HG03025 (cell line): Measurements from ENCODE around the gene UBALD2.
"Not testable (repeated sequence)": the region's sequence is repeated elsewhere in the genome, so short reads cannot be mapped to it uniquely, and the experiment has no call there.

Experiments used
- ATAC-seq: cut with Tn5 transposase; IDR thresholded peaks from one replicate; pipeline ENCODE4 v1.9.1; 2021; ENCODE audit warnings: mild to moderate bottlenecking, moderate library complexity; ENCODE audit not compliant: unreplicated experiment, low FRiP score

UBALD2 gene

DNA sequence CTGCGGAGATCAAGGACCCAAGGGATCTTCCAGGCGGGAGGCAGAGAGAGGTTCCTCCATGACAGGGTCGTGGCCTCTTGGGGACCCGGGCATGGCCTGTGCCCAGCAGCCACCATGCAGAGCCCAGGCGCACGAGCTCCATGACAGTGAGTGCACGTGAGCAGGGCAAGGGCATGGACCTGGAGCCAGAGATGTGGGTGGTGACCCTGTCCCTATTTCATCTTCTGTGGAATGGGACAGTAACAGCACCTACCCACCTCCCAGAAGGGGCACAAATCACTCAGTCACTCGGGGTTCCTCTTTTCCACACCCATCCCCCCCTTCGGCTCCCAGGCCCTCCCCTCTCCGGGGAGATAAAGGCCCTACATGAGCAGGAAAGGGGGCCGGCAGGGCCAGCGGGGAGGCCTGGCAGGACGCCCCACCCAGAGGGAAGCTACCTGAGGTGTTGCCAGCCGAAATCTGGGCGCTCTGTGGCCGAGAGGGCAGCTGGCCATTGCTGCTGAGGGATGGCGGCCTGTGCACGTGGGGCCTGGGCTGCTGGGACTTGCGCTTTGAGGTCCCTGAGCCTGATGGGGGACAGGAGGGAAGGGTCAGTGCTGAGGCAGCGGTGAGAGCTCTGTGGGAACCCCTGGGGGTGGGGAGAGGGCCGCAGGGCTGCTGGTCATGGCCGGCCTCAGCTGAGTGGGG lies 10.4 kb downstream of the UBALD2 start:
- no peak for ATAC-seq

DNA sequence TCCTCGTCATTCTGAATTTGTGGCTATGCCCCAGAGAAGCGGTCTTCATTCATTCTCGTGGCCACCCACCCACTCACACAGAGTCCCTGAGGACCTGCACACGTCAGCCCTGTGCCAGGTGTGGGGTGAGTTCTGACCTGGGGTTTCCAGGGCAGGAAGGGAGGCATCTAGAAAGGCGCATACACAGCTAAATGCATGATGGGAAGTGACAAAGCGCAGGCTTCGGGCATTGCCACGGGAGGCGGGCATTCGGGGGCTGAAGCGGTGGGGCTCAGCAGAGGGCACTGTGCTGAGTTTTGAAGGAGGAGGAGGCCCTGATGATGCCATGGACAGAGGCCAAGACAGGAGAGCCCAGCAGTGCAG lies 10.9 kb downstream of the UBALD2 start:
- no peak for ATAC-seq

DNA sequence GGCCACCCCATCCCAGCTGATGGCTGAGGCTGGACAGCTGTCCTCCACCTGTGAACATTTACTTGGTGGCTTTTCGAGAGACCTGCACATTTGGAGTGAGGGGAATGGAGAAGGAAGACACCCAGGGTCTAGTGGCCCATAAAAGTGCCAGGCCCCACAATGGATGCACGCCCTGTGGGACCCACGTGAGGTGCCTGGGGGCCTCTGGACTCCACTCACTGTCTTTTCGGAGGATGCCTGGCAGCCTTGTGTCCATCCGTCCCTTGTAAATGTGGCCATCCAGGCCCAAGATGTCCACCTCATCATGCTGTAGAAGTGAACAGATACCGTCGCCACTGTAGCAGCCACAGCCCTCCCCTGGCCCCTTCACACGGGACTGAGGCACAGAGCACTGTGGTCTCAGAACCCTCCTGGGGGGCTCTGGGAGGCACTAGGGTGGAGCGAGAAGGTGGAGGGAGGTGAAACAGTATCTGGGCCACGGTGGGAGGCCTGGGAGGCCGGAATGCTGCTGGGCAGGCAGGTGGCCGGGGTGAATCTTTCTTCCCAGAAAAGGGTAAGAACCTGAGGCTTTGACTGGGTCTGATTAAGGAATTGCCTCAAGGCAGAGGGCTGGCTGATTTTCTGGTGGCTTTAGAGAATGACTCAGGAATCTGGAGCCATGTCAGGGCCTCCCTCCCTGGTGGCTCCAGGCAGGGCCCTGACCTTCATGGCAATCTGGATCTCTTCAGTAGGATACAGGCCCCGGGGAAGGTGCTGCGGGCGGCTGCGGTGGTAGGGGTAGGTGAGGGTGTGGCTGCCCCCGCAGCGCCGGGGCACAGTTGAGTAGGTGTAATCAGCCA lies 11.5 kb downstream of the UBALD2 start:
- ATAC-seq: no peak

DNA sequence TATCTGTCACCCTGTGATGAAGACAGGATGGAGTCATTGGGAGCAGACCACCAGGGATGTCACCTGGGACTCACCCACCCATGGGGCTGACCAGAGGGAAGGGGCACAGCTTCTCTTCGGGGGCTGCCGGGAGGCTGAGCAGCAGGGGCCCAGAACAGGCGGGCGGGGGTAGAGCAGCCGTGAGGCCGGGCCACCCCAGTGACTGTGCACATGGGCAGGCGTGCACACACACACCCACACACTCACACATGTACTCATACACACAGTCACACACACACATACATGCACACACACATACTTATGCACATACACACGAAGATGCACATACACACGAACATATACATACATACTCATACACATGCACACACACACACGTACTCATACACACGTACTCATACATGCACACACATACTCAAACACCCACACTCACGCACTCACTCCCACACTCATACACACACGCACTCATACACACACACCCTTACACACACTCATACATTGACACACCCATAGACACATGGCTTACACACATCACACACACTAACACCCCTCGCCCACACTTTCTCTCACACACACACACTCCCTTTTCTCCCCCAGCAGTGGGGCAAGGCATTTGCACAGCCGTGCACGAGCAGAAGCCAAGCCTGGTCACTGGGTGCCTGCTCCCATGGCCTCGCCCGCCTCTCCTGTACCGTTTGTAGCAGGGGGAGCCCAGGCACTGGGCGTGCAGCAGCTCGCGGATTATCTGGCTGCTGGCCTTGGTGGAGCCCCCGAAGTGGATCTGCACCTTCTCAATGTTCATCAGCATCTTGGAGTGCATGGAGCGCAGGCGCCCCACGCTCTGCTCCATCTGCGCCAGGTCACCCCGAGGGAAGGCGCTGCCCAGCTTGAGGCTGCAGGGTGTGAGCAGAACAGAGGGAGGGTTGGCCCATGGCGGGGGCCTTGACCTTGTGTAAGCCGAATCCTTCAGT lies 12.4 kb downstream of the UBALD2 start:
- no peak for ATAC-seq

DNA sequence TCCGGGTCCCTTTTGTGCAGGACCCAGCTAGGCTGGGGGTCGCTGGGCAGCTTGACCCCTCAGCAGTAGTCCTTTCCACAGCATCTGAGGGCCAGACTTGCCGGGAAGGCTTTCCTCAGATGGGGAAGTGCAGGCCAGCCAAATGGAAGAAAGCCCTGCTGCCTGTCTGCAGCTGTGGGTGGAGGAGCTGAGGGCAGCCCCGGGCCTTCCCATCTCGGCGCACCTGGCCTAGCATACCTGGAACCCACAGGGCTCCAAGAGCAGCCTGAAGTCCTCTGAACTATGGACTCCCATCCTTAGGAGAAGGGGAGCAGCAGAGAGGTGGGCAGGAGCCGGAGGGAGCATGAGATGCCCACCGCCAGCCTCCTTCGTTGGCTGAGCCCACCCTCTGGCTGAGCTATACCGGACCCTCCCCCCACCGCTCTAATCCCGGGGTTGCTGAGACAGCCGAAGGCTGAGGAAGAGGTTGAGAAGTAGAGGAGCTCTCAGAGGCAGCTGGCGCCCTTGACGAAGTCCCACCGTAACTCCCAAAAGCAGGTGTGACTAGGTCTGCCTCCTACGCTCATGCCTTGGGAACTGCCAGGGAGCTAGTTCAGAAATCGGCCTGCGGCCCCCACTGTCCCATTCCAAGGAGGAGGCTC lies 13.2 kb downstream of the UBALD2 start:
- no peak for ATAC-seq

DNA sequence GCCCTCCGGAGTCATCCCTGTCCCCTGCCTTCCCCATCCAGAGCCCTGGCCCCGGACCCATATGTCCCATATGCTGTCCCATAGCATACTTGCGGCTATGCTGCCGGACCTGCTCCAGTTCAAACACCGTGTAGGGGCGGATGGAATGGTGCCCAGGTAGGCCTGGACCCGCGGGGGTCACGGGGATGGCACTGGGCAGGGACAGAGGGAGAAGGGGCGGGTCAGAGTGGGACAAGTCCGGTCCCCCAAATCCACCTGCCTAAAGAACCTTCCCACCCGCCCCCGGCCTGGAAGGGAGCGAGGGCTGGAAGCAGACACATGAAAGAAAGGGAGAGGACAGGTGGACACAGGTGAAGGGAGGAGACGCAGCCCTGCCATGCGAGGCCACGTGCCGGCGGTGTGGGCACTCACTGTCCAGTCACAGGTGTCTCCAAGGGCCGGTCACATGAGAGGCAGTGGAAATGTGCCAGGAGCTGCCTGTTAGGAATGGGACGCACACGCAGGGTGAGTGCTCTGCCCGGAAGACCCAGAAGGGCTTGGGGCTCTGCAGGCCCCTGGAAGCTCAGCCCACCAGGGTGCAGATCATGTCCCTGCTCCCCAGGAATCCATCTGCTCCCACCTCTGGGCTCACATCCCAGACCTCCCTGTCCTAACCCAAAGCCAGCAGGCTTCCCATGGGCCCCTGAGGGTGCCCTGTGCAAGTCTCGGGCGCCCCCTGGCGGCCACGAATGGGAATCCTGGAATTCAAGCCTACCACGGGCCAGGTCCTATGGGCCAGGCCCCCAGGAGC lies 14.0 kb downstream of the UBALD2 start:
- ATAC-seq: no peak

DNA sequence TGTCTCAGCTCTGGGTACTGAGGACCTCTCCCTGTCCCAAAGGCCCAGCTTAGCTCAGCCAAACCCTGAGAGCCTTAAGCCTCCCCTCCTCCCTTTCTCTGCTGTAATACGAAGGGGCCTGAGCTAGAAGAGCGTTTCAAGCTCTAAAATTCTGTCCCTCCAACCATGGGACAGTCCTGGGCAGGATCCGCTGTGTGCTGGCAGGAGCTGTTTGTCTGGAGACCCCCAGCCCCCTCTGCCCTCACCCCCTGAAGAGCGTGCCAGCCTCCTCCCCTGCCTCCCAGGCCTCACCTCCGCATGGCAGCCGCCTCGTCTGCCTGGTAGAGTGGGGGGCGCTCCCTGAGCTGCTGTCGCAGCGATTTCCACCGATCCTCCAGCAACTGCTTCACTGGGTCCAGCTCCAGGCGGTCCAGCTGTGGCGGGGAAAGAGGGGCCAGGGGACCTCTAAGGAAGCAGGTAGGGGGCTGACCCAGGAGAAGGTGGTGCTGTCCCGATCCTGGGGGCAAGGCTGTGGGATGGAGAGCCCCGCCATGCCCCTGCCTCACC lies 14.7 kb downstream of the UBALD2 start:
- ATAC-seq: no peak

DNA sequence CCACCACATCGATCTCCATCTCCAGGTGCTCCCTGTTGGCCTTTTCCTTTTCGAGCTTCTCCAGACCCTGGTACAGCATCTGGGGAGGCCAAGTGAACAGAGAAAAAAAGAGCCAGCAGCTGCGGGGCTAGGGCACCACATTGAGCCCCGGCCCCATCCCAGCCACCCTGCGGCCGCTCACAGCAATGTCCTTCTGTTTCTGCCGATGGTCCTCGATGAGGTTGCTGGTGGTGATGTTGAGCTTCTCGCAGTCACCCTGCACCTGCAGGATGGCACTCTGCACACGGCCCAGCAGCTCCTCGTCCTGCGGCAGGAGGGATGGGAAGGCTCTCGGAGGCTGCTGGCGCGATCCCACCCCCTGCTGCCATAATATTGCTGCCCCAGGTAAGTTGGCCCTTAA lies 15.5 kb downstream of the UBALD2 start:
- ATAC-seq: no peak

DNA sequence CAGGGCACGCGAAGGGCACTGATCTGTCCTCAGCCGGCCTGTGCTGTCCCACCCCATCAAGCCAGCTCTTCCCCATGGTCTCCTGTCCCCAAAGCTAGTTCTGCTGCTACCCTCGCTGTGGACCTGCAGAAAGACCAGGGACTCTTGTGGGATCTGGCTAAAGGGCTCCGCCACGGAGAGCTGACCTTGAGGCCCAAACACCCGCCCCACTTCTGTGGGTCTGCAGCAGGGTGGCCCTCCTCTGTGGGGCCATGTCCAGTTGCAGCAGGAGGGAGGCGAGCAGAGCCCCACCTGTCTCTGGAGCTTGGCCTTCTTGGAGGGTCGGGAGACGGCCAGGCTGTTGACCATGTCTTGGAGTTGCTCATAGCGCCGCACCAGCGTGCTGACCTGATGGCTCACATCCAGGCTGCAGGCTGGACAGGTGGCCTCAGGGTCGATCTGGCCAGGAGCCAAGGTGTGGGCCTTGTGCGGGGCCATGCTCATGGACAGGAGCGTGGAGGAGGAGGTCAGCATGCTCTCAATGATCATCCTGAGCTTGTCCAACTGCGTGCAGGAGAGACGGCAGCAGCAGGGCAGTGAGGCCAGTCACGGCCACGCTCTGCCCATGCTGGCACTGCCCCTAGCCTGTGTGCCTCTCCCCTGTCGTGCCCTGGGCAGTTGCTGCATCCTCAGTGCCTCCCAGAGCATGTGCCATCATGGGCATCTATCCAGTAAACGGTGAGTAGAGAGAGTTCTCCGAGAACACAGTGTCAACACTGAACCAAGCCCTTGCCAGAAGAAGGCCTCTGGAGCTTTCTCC lies 16.6 kb downstream of the UBALD2 start:
- ATAC-seq: no peak

DNA sequence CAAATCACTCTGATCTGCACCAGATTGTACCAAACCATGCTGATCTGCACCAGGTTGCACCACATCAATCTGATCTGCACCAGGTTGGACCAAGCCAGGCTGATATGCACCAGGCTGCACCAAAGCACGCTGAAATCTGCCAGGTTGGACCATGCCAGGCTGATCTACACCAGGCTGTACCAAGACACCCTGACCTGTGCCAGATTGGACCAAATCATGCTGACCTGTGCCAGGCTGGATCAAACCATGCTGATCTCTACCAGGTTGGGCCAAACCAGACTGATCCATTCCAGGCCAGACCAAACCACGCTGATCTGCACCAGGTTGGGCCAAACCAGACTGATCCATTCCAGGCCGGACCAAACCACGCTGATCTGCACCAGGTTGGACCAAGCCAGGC lies 27.4 kb downstream of the UBALD2 start:
- ATAC-seq: no peak

DNA sequence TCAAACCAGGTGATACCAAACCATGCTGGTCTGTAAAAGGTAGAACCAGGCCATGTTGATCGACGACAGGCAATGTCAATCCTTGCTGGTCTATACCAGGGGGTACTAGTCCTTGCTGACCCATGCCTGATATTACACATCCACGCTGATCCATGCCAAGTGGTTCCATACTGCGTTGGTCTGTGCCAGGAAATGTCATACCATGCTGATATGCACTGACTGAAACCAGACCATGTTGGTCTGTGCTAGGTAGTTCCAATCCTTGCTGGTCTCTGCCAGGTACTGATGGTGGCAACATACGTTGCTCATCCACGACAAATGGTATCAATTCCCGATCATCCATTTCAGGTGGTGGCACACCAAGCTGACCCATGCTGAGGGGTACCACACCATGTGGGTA lies 28.0 kb downstream of the UBALD2 start:
- no peak for ATAC-seq

DNA sequence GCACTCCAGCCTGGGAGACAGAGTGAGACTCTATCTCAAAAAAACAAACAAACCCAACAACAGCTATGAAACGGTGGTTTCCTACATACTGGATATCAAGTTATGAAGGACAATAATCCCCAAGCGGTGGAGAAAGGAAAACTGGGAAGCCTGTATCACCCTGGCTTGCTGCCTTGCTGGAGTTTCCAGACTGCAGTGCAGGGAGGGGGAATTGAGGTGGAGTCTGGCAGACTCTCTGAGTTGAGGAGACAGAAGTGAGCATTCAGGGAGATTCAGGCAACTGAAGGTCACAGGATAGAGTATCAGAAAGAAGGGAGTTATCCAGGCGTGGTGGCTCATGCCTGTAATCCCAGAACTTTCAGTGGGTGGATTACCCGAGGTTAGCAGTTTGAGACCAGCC lies 31.0 kb downstream of the UBALD2 start:
- no peak for ATAC-seq

DNA sequence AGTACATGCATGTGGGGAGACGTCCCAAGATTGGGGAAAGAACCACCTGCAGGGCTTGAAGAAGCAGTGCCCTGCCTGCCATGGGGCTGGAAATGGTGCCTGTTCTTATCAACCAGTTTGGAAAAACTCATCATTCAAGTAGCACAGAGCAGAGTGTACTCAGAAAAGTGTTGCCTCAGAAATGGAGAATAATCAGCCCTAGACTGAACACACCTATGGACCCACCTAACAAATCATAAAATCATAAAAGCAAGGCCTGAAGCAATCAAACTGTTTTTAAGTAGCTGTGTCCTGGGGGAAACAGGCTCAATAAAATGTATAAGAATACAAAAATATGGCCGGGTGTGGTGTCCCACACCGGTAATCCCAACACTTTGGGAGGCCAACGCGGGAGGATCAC lies 31.7 kb downstream of the UBALD2 start:
- no peak for ATAC-seq

DNA sequence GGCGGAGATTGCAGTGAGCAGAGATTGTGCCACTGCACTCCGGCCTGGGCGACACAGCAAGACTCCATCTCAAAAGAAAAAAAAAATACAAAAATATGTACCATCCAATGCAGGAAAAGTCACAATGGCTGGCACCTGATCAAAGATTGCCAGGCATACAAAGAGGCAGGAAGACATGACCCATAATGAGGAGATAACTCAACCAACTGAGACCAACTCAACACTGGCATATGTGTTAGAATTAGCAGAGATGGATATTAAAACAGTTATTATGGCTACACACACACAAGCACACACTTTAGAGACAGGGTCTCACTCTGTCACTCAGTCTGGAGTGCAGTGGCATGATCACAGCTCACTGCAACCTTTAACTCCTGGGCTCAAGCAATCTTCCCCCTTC lies 32.3 kb downstream of the UBALD2 start:
- no peak for ATAC-seq

DNA sequence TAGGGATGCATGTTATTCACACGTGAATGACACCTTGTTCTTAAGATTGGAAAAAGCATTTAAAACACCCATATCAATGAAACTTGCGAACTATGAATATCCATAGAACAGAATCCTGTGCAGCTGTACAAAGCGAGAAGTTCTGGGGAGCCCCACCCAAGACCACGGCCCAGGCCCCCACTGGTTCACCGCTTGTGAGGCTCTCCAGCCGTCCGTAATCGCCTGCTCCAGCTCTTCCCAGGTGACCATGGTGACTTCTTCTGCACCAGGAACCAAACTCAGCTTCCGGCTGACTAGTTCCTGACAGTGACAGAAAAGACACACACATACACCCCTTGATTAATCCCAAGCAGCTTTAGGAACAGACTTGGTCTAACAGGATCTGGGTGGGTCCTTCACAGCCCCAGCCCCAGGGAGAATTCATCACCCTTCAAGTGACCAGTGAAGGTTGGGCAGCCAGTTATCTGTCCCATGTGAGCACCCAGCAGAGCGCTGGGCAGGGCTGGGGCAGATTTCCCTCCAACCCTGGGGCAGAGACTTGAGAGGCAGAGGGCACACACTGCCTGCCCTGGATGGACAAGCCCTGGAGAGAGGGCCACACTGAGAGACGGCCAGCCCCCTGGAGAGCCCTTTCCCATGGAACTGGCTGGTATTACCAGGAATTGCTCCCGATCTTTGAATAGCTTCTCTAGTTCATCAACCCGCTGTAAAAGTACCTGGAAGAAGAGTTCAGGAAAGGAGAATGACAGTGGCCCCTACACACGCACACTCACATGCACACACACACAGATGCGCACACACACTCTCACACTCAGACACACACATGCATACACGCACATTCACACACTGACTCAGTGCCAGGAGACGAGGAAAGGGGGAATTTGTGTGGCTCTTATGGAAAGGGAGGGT lies 39.3 kb downstream of the UBALD2 start:
- ATAC-seq: no peak

DNA sequence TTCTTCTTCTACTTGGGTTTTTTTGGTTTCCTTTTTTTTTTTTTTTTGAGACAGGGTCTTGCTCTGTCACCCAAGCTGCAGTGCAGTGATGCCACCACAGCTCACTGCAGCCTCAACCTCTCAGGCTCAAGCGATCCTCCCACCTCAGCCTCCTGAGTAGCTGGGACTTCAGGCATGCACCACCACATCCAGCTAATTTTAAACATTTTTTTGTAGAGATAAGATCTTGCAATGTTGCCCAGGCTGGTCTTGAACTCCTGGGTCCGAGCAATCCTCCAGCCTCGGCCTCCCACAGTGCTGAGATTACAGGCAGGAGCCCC lies 39.9 kb downstream of the UBALD2 start:
- ATAC-seq: not testable (repeated sequence)

DNA sequence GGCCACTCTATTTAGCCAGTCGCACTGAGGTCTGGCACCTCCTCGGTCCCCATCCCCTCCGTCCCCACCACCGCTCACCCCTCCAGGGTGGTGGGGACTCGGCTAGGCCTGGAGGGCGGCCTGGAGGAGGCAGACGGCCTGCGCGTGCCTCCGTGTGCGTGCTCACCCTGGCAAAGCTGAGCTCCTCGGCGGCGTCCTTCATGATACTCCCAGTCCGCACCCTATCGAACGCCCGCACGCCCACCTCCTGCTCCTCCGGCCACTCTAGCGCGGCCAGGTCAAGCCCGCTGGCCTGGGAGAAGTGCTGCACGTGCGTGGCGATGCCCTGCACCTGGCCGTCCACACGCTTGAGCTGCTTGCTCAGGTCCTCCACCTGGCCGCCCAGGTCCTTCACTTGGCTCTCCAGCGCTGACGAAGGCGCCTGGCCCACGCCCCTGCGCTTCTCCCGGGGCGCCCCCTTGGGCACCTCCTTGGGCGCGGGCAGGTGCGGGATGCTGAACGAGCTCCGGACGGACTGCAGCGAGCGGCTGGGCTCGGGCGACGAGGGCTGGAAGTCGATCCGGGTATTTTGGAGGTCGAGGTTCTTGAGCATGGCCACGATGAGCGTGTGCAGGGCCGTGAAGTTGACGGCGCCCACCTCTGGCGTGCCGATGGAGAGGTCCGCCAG lies 42.3 kb downstream of the UBALD2 start:
- ATAC-seq: no peak
